ENCODE measurements around the gene SUGCT.

- TF ChIP-seq, protein P1, sequence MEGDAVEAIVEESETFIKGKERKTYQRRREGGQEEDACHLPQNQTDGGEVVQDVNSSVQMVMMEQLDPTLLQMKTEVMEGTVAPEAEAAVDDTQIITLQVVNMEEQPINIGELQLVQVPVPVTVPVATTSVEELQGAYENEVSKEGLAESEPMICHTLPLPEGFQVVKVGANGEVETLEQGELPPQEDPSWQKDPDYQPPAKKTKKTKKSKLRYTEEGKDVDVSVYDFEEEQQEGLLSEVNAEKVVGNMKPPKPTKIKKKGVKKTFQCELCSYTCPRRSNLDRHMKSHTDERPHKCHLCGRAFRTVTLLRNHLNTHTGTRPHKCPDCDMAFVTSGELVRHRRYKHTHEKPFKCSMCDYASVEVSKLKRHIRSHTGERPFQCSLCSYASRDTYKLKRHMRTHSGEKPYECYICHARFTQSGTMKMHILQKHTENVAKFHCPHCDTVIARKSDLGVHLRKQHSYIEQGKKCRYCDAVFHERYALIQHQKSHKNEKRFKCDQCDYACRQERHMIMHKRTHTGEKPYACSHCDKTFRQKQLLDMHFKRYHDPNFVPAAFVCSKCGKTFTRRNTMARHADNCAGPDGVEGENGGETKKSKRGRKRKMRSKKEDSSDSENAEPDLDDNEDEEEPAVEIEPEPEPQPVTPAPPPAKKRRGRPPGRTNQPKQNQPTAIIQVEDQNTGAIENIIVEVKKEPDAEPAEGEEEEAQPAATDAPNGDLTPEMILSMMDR (IDR thresholded peaks at IDR 0.05) = no peak
- TF ChIP-seq POLR2A (IDR thresholded peaks at IDR 0.05) = no peak
Measured at GRCh38 chr7:40629891-40630290, 495.1 kb downstream of the SUGCT start.
